ENCODE results near the gene SLC35F2. TPM values are rescaled to one million over a fixed set of nuclear protein-coding genes. Genes with fewer than 3 reads are reported as not detected.

The SLC35F2 gene
- total RNA-seq, 3 donors from 2014 or later (not counting 1 experiment from before 2014, with no cell fraction given) = 1.2 to 3.7 (median 2.7) TPM

- Histone ChIP-seq H3K4me3 (ENCODE audit: low read length) (no peak overlapping the region), H3K27ac (ENCODE audit: low read length) (no peak overlapping the region), H3K9me3 (ENCODE audit: control insufficient read depth, insufficient read depth, low read length) (no peaks in the 10 kb centered on the region), H3K36me3 (ENCODE audit: control insufficient read depth, insufficient read depth, low read length) (no peaks in the 10 kb centered on the region), H3K27me3 (ENCODE audit: control insufficient read depth, insufficient read depth, low read length) (no peaks in the 10 kb centered on the region), H3K4me1 (ENCODE audit: control insufficient read depth, insufficient read depth, low read length) (peaks cover 3% of the 10 kb centered on the region)
- DNase-seq (no peak), ATAC-seq (no peak)
- no peak overlapping the region for H3K4me3 Mint-ChIP-seq
- H3K27me3 Mint-ChIP-seq (ENCODE audit: low read depth in 2 of 2) = peaks cover 0 to 2% of the 10 kb centered on the region in 2 donors
- TF ChIP-seq CTCF (IDR thresholded peaks at IDR 0.05) = no peak
- no peaks in the 10 kb centered on the region for H3K36me3 Mint-ChIP-seq
- H3K9me3 Mint-ChIP-seq = no peaks in the 10 kb centered on the region
- no peaks in the 10 kb centered on the region for H3K4me1 Mint-ChIP-seq
- WGBS (ENCODE audit: insufficient coverage) = 100% methylated on average over 1 of the region's 2 CpGs
- intact Hi-C loops (cut with micrococcal nuclease) = no loop called here
- H3K27ac Mint-ChIP-seq = no peak overlapping the region
These were observed 32.7 kb downstream of the SLC35F2 start for GRCh38 chr11:107825875-107826274.

GRCh38 chr11:107824668-107825369 is 33.8 kb downstream of the SLC35F2 start:
- Mint-ChIP-seq H3K4me3 (no peak overlapping the region), H3K9me3 (no peaks in the 10 kb centered on the region)
- 47% methylated on average over 3 of the region's 5 CpGs for WGBS (ENCODE audit: insufficient coverage)

GRCh38 chr11:107821199-107821927 is 37.2 kb downstream of the SLC35F2 start:
- H3K36me3 Mint-ChIP-seq = no peaks in the 10 kb centered on the region
- H3K4me3 ChIP-seq (ENCODE audit: low read length) = no peak overlapping the region
- no peak for TF ChIP-seq CTCF (IDR thresholded peaks at IDR 0.05)
- H3K36me3 ChIP-seq (ENCODE audit: control insufficient read depth, insufficient read depth, low read length) = no peaks in the 10 kb centered on the region
- WGBS (ENCODE audit: insufficient coverage) = 98% methylated on average over 2 of the region's 3 CpGs
- H3K27me3 ChIP-seq (ENCODE audit: control insufficient read depth, insufficient read depth, low read length) = no peaks in the 10 kb centered on the region
- H3K4me3 Mint-ChIP-seq = no peak overlapping the region
- H3K27me3 Mint-ChIP-seq (ENCODE audit: low read depth in 2 of 2) = peaks cover 0 to 2% of the 10 kb centered on the region in 2 donors
- ATAC-seq (no peak), DNase-seq (no peak)
- H3K9me3 Mint-ChIP-seq = no peaks in the 10 kb centered on the region
- no peaks in the 10 kb centered on the region for H3K9me3 ChIP-seq (ENCODE audit: control insufficient read depth, insufficient read depth, low read length)
- intact Hi-C loops (cut with micrococcal nuclease) = no loop called here
- no peak overlapping the region for H3K27ac ChIP-seq (ENCODE audit: low read length)
- H3K27ac Mint-ChIP-seq = no peak overlapping the region
- H3K4me1 ChIP-seq (ENCODE audit: control insufficient read depth, insufficient read depth, low read length) = peaks cover 3% of the 10 kb centered on the region
- H3K4me1 Mint-ChIP-seq = no peaks in the 10 kb centered on the region

More at GRCh38 chr11:107824668-107825369, 33.8 kb downstream of the SLC35F2 start:
- H3K27ac Mint-ChIP-seq = no peak overlapping the region
- ATAC-seq (no peak), DNase-seq (no peak)
- H3K4me1 Mint-ChIP-seq = no peaks in the 10 kb centered on the region
- H3K36me3 Mint-ChIP-seq = no peaks in the 10 kb centered on the region
- peaks cover 3% of the 10 kb centered on the region for H3K4me1 ChIP-seq (ENCODE audit: control insufficient read depth, insufficient read depth, low read length)
- H3K9me3 ChIP-seq (ENCODE audit: control insufficient read depth, insufficient read depth, low read length) = no peaks in the 10 kb centered on the region
- intact Hi-C loops (cut with micrococcal nuclease) = no loop called here
- H3K36me3 ChIP-seq (ENCODE audit: control insufficient read depth, insufficient read depth, low read length) = no peaks in the 10 kb centered on the region
- no peak for TF ChIP-seq CTCF (IDR thresholded peaks at IDR 0.05)
- H3K27me3 ChIP-seq (ENCODE audit: control insufficient read depth, insufficient read depth, low read length) = no peaks in the 10 kb centered on the region
- H3K4me3 ChIP-seq (ENCODE audit: low read length) = no peak overlapping the region
- no peak overlapping the region for H3K27ac ChIP-seq (ENCODE audit: low read length)
- H3K27me3 Mint-ChIP-seq (ENCODE audit: low read depth in 2 of 2) = peaks cover 0 to 2% of the 10 kb centered on the region in 2 donors
